Lower leg skin (tissue), 3 donors: ENCODE results near the gene ME2.

ENCODE experiments used
- POLR2A ChIP-seq, 2 donors: fragments of 450-650 bp; IDR thresholded peaks; one replicate each; pipeline ENCODE4 v1.6.1; 2016 to 2017; ENCODE audit warnings: antibody characterized with exemption in 2 of 2, mild to moderate bottlenecking in 1 of 2, moderate library complexity in 1 of 2
- TF ChIP-seq, protein P1 (sequence below), 3 donors: fragments of 450-650 bp; IDR thresholded peaks; one replicate each; pipeline ENCODE4 v1.5.1; 2016; ENCODE audit warnings: antibody characterized with exemption in 3 of 3, mild to moderate bottlenecking in 3 of 3, moderate library complexity in 2 of 3

GRCh38 chr18:50902797-50903196 is 23.9 kb downstream of the ME2 start:
- TF ChIP-seq, protein P1, sequence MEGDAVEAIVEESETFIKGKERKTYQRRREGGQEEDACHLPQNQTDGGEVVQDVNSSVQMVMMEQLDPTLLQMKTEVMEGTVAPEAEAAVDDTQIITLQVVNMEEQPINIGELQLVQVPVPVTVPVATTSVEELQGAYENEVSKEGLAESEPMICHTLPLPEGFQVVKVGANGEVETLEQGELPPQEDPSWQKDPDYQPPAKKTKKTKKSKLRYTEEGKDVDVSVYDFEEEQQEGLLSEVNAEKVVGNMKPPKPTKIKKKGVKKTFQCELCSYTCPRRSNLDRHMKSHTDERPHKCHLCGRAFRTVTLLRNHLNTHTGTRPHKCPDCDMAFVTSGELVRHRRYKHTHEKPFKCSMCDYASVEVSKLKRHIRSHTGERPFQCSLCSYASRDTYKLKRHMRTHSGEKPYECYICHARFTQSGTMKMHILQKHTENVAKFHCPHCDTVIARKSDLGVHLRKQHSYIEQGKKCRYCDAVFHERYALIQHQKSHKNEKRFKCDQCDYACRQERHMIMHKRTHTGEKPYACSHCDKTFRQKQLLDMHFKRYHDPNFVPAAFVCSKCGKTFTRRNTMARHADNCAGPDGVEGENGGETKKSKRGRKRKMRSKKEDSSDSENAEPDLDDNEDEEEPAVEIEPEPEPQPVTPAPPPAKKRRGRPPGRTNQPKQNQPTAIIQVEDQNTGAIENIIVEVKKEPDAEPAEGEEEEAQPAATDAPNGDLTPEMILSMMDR (IDR thresholded peaks at IDR 0.05): no peak
- TF ChIP-seq POLR2A (IDR thresholded peaks at IDR 0.05): no peak
